Middle frontal gyrus (tissue), 1 donor: ENCODE data around the gene FPGS.
"Not testable (repeated sequence)": the region's sequence is repeated elsewhere in the genome, so short reads cannot be mapped to it uniquely, and the experiment has no call there.

Experiments
- DNase-seq: peaks from one replicate; pipeline ENCODE4 v3.0.0-alpha.2; 2015; ENCODE audit warnings: low spot score; ENCODE audit errors: extremely low spot score

The FPGS gene

DNA sequence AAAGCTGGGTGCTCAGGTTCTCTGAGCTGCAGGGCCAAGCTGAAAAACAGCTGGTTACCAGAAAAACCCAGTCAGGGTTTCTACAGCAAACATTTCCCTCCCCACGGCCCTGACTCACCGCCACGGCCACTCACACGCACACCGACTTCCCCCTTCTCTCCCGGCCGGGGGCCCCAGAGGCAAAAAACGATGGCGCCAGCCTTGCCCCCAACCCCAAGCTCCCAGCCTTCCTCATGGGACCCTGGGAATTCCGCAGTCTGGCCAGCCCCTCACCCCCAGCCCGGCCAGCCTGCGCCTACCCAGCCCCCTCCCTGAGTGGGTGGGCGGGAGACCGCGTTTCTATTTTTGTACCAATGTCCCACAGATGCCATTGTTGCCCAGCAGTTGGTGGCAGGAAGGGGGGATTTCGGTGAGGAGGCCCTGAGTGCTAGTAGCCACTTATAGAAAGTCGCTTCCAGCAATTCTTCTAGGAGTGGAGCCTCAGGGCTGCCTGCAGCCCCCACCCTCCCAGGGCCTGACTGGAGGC is 33.4 kb downstream of the FPGS start:
- DNase-seq, result no peak

- DNase-seq, result not testable (repeated sequence)
Observed at GRCh38 chr9:127836561-127836960, 33.9 kb downstream of the FPGS start.

- DNase-seq, result no peak
Observed at GRCh38 chr9:127837346-127837745, 34.7 kb downstream of the FPGS start.

- no peak for DNase-seq
Observed at GRCh38 chr9:127838375-127839078, 35.8 kb downstream of the FPGS start.

GRCh38 chr9:127841087-127841835 is 38.6 kb downstream of the FPGS start:
- DNase-seq, result no peak

DNA sequence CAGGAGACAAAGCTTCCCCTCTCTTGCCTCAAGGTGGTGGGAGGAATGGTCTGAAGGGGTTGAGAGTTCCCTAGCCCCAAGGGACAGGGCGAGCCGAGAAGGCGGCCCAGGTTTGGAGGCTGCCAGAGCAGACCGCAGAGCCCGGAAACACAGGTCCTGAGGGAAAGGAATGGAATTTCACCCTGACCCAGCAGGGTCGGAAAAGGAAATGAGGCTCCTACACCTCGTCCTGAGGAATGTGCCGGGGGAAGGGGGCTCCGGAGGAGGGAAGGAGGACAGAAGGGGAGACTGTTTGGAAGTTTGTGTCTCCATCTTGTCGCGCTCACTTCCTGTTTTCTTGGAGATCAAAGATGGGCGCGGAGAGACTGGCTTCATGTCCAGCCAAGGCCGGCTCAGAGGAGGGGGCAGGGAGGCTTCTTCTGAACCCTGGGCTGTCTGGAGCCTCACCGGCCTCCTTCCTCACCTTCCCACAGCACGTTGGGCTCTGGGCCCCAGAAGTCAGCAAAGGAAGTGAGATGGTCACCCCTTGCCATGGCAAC is 42.2 kb downstream of the FPGS start:
- DNase-seq, result no peak

DNA sequence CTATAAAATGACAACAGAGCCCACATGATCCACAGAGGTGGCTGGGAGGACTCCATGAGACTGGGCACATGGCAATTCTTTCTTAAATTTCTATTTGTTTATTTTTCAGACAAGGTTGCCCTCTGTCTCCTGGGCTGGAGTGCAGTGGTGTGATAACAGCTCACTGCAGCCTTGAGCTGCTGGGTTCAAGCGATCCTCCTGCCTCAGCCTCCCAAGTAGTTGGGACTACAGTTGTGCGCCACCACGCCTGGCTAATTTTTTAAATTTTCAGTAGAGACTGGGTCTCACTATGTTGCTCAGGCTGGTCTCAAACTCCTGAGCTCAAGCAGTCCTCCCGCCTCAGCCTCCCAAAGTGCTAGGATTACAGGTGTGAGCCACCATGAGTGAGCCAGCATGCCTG is 42.9 kb downstream of the FPGS start:
- DNase-seq, result not testable (repeated sequence)

DNA sequence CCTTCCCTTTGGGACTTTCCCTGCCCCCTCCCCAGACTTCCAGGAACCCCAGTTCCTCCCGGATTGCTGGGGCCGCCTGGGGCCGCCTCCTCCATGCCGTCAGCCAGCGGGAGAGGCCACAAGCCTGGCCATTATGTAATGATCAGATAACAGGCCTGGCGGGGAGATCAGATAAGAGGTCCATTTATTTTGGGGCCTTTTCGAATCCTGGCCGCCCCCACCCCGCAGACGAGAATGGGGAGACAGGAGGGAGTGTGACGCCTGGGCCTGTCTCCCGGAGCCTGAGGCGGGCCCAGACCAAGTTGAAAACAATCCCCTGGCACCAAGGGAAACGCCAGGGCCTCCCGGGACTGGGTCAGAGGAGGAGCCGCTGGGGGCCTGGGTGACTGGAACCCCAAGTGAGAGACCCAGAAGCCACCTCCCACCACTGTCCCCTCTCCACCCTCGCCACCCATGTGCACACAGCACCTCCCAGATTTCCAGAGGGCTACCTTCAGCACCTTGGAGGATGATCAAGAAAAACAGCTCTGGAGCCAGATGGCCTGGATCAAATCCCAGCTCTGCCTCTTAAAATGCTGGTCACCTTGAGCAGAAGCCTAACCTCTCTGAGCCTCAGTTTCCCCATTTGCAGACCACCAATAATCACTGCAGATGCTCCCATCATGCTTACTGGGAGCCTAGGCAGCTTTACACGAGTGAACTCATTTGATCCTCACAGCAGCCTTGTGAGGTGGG is 43.9 kb downstream of the FPGS start:
- no peak for DNase-seq

DNA sequence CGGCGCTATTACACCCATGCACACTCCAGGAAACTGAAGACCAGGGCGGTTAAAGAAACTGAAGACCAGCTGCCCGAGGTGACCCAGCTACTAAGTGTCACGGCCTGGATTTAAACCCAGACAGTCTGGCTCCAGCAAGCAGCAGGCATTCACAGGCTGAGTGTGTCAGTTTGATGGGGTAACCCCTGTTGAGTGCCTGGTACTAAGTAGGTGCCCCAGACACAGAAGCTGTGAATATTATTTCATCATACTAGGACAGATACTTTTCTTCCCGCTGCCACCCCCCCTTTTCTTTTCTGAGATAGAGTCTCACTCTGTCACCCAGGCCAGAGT is 44.5 kb downstream of the FPGS start:
- DNase-seq, result no peak

GRCh38 chr9:127847833-127848755 is 45.4 kb downstream of the FPGS start:
- no peak for DNase-seq

DNA sequence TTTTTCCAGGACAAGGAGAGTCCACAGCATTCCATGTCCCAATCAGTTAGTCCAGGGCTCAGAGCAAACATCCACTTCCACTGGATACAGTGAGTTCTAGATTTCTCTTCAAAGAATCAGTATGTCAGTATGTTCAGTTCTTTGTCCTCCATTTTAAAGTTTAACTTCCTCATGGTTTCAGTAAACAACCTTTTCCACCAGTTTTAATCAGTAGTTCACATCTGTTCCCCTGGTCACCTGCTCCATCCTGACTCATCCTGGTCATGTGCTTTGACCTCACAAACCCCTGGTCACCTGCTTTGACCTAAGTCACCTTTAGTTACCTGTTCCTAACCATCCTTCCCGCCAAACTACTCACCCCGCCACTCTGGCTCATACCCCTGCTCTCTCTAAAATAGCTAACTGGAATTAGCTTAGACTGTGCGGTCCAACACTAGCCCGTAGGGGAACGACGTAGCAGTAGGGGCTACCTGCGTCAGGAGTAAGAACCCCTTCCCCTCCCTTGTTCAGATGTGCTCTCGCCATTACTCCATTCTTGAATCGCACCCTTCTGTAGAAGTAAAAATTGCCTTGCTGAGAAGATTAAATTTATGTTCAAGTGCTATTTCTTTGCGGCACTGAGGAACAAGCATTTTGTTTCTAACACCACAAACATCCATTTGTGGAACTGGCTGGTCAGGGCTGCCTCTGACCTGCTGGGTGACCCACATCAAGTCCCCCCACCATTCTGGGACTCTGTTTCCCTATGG is 46.2 kb downstream of the FPGS start:
- no peak for DNase-seq

DNA sequence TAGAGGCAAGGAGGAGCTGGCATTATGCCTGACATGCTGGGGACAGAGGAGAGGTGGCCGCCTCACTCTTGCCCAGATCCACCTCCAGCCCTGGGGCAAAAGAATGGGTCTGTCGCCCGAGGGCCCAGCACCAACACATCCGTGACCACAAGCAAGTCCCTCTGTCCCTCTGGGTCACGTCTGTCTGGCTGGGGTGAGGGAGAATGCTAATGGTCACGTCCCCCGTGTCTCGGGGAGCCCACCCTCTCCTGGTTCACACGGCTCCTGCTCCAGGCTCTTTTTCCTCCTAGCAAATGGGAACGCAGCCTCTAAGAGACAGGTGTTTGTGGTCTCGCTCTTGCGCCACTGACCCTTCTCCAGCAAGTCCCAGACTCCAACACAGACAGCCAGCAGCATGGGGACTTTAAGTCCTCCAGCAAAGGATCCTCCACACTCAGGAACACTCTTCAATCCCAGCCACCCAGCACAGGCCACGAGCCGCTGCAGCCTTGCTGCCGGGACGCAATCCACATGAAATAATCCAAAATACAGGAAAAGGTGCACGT is 47.7 kb downstream of the FPGS start:
- no peak for DNase-seq

- no peak for DNase-seq
Observed at GRCh38 chr9:127852829-127853228, 50.1 kb downstream of the FPGS start.

DNA sequence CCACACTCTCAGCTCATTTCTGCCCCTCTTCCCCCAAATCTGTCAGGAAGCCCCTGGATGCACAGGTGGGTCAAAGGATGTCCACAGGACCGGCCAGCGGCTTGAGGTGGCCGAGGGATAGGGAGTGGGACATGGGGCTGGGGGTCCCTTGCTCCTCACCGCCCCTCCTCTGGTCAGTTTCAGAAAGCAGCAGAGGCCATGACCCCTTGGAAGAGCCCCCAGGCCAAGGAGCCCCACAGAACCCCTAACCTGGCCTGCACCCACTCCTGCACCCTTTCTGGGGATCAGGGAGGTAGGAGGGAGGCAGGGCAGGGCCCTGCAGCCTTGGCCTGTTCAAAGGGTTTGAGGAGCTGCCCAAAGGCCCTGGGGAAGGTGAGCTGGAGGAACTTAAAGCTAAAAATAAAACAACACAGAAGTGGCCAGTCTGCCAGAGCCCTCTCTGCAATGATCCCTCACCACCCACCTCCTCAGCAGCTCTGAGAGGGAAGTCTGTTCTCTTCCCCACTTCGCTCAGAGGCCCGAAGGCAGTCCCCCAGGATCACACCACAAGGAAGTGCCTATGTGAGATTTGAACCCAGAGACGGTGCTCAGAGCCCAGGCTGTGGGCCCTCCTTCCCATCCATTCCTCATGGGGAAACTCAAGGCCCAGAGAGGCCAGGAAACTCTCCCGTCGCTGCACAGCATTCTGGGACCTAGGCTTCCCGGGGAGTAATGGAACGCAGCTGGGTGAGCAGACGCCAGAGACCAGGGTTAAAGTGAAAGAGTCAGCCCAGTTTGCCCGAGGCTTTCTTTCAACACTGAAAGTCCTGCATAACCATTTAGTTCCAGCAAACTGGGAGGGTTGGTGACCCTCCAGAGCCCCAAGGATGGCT is 50.9 kb downstream of the FPGS start:
- no peak for DNase-seq

- DNase-seq, result no peak
Observed at GRCh38 chr9:127854184-127854806, 51.6 kb downstream of the FPGS start, which contains the start of gene ENG. ENG (minus strand) TSS chr9:127854658; CDS start chr9:127854355, 303 bp downstream.

DNA sequence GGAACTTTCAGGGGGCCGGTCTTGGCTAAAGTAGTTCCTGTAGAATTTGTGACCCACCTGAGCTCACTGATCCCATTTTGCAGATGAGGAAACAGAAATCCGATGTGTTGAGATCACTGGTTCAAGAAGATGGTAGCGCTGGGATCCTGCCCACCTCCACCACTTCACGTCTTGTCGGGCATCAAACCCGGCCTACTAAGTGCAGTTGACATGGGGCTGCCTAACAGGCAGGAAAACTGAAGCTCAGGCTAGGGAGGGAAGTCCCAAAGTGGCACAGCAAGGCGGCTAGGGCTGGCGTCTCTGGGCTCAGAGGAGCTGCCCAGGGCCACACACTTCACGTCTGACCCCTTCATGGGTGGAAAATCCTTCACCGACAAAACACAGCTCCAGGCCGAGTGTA is 52.3 kb downstream of the FPGS start:
- DNase-seq, result no peak

GRCh38 chr9:127855522-127855921 is 52.8 kb downstream of the FPGS start:
- no peak for DNase-seq

GRCh38 chr9:127856094-127856728 is 53.5 kb downstream of the FPGS start:
- no peak for DNase-seq
